ENCODE measurements around the gene UTP18.

The UTP18 gene

GRCh38 chr17:51335883-51336822 lies 75.8 kb downstream of the UTP18 start:
- no peak overlapping the region for H3K4me3 ChIP-seq (ENCODE audit: low read length)
- no peak for TF ChIP-seq ZNF274 (IDR thresholded peaks at IDR 0.05; ENCODE audit: low read depth, low read length)

GRCh38 chr17:51341457-51341856 lies 81.1 kb downstream of the UTP18 start:
- H3K4me3 ChIP-seq (ENCODE audit: low read length): no peak overlapping the region
- no peak for TF ChIP-seq ZNF274 (IDR thresholded peaks at IDR 0.05; ENCODE audit: low read depth, low read length)

GRCh38 chr17:51342257-51342656 lies 81.9 kb downstream of the UTP18 start:
- no peak overlapping the region for H3K4me3 ChIP-seq (ENCODE audit: low read length)
- no peak for TF ChIP-seq ZNF274 (IDR thresholded peaks at IDR 0.05; ENCODE audit: low read depth, low read length)

- TF ChIP-seq ZNF274 (IDR thresholded peaks at IDR 0.05; ENCODE audit: low read depth, low read length): no peak
- H3K4me3 ChIP-seq (ENCODE audit: low read length): no peak overlapping the region
These were observed 84.2 kb downstream of the UTP18 start for GRCh38 chr17:51344532-51344931.

GRCh38 chr17:51346218-51346982 lies 86.1 kb downstream of the UTP18 start:
- TF ChIP-seq ZNF274 (IDR thresholded peaks at IDR 0.05; ENCODE audit: low read depth, low read length): no peak
- no peak overlapping the region for H3K4me3 ChIP-seq (ENCODE audit: low read length)
